Measurements from ENCODE around the gene SLC9A2. TPM values are rescaled to one million over a fixed set of nuclear protein-coding genes. Genes with fewer than 3 reads are reported as not detected.

SLC9A2 gene
- total and polyA plus RNA-seq, 2 of the 13 experiments (the other 11 are each of a cell fraction or from before 2014, with no cell fraction given), result 0.02 TPM; not detected in 1

DNA sequence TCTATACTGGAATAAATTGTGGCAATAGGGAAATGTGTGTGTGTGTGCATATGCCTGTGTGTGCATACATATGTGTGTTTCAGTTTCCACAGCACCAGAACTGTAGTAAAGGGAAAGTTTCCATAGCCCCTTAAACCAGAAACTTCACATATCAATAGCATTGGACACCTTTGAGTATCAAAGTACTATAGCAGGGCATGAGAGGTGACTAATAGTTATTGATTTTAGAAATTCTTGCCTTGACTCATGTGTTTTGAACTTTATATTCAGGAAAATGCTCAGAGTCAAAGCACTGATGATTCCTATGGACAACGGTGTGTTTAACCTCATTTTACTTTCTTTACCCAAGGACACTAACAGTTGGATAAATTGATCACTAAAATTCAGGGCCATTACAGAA lies 50.0 kb downstream of the SLC9A2 start:
- FAIRE-seq (no peak), ATAC-seq (peak; percentile 53; the same call in 2 of the 3 replicates), DNase-seq (ENCODE audit: low spot score) (no peak)
- TF ChIP-seq, protein P1, sequence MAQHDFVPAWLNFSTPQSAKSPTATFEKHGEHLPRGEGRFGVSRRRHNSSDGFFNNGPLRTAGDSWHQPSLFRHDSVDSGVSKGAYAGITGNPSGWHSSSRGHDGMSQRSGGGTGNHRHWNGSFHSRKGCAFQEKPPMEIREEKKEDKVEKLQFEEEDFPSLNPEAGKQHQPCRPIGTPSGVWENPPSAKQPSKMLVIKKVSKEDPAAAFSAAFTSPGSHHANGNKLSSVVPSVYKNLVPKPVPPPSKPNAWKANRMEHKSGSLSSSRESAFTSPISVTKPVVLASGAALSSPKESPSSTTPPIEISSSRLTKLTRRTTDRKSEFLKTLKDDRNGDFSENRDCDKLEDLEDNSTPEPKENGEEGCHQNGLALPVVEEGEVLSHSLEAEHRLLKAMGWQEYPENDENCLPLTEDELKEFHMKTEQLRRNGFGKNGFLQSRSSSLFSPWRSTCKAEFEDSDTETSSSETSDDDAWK (CRISPR knock-in tag; IDR thresholded peaks at IDR 0.05), result no peak
- TF ChIP-seq TBL1XR1 (IDR thresholded peaks at IDR 0.05; ENCODE audit: borderline replicate concordance, low read length, partially characterized antibody), result no peak
- ChIA-PET CTCF (ENCODE audit: low intra/inter-chr PET ratio, low total read pairs) (no interaction called here), POLR2A (no interaction called here)
- WGBS (ENCODE audit: low lambda C conversion rate), result 40% methylated on average over 1 of the region's 1 CpG
- H3K4me3 ChIP-seq (replicated peaks in 1 of 3; ENCODE audit: insufficient read depth in 1 of 3, low read depth in 2 of 3, low read length in 3 of 3), result no peak overlapping the region
- no peaks in the 10 kb centered on the region; a peak in 1 of 5 replicates for H3K27me3 ChIP-seq (ENCODE audit: control insufficient read depth in 1 of 2, insufficient read depth in 2 of 2, low read length in 2 of 2)
- H3K9me3 ChIP-seq (ENCODE audit: low read length), result no peaks in the 10 kb centered on the region
- intact Hi-C loops (cut with micrococcal nuclease; ENCODE audit: unreplicated experiment), result no loop called here
- no peaks in the 10 kb centered on the region for H4K20me1 ChIP-seq (ENCODE audit: insufficient read depth, low read length)
- H3K9ac ChIP-seq (ENCODE audit: insufficient read depth, low read depth, low read length), result no peak overlapping the region
- H3K4me2 ChIP-seq (ENCODE audit: low read depth, low read length), result no peak overlapping the region
- BruUV-seq (replicated peaks), result no TSS peak
- no peaks in the 10 kb centered on the region for H3K79me2 ChIP-seq (ENCODE audit: insufficient read depth, low read length)
- H3K27ac ChIP-seq (ENCODE audit: extremely low read length, insufficient read depth, low read length), result no peak overlapping the region
- H2AFZ ChIP-seq (ENCODE audit: low read length), result no peak overlapping the region
- H3K4me1 ChIP-seq (ENCODE audit: insufficient read depth, low read length), result no peaks in the 10 kb centered on the region
- in situ Hi-C loops (cut with HindIII; ENCODE audit: extremely low pct_ligation_motif_present, low pct_unique_long_range_greater_than_20kb), result no loop called here
- no peaks in the 10 kb centered on the region for H3K36me3 ChIP-seq (replicated peaks in 1 of 2; ENCODE audit: control insufficient read depth in 1 of 2, insufficient read depth in 2 of 2, low read length in 2 of 2)

DNA sequence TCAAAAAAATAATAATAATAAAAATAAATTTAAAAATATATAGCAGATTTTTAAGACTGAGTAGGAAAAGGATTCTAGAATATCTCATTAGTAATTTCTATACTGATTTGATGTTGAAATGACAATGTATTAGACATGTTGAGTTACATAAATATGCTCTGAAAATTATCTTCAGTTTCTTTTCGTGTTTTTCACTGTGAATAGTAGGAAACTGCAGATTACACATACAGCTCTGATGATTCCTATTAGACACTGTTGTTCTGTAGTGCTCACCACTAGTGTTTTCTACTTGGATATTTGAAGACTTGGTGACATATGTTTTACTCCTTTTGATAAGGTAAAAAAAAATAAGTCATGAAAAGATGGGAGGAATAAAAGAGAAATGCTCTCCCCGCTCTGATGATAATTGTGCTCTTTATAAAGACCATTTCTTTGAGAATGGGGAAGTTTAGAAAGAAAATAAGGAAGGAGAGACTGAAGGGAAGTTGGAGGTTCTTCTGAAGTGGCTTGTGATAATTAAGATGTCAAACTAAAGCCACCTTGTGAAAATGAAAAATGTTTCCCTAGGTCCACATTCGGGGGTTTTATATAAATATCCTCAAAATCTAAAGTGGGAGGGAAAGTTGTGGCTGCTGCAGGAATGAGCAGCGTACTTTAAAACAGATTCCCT lies 52.9 kb downstream of the SLC9A2 start:
- Histone ChIP-seq H3K9me3 (ENCODE audit: low read length) (no peaks in the 10 kb centered on the region), H3K4me3 (replicated peaks in 1 of 3; ENCODE audit: insufficient read depth in 1 of 3, low read depth in 2 of 3, low read length in 3 of 3) (no peak overlapping the region), H3K27ac (ENCODE audit: extremely low read length, insufficient read depth, low read length) (no peak overlapping the region), H4K20me1 (ENCODE audit: insufficient read depth, low read length) (no peaks in the 10 kb centered on the region), H3K36me3 (replicated peaks in 1 of 2; ENCODE audit: control insufficient read depth in 1 of 2, insufficient read depth in 2 of 2, low read length in 2 of 2) (no peaks in the 10 kb centered on the region), H3K9ac (ENCODE audit: insufficient read depth, low read depth, low read length) (no peak overlapping the region), H3K27me3 (ENCODE audit: control insufficient read depth in 1 of 2, insufficient read depth in 2 of 2, low read length in 2 of 2) (no peaks in the 10 kb centered on the region), H3K4me2 (ENCODE audit: low read depth, low read length) (no peak overlapping the region), H3K79me2 (ENCODE audit: insufficient read depth, low read length) (no peaks in the 10 kb centered on the region), H2AFZ (ENCODE audit: low read length) (no peak overlapping the region), H3K4me1 (ENCODE audit: insufficient read depth, low read length) (no peaks in the 10 kb centered on the region)
- no peak for ATAC-seq
- ChIA-PET CTCF (ENCODE audit: low intra/inter-chr PET ratio, low total read pairs) (no interaction called here), POLR2A (no interaction called here)
- no peak for DNase-seq (ENCODE audit: low spot score)
- intact Hi-C loops (cut with micrococcal nuclease; ENCODE audit: unreplicated experiment), result no loop called here
- no TSS peak for BruUV-seq (replicated peaks)
- in situ Hi-C loops (cut with HindIII; ENCODE audit: extremely low pct_ligation_motif_present, low pct_unique_long_range_greater_than_20kb), result no loop called here
- no peak for FAIRE-seq
- WGBS (ENCODE audit: low lambda C conversion rate), result 7% methylated on average over 4 of the region's 4 CpGs
- TF ChIP-seq HMG20A (CRISPR knock-in tag; IDR thresholded peaks at IDR 0.05; ENCODE audit: borderline replicate concordance), result no peak
- no peak for TF ChIP-seq ZBTB3 (CRISPR knock-in tag; IDR thresholded peaks at IDR 0.05; ENCODE audit: borderline replicate concordance, low read depth)
- TF ChIP-seq NFE2L1 (CRISPR knock-in tag; IDR thresholded peaks at IDR 0.05; ENCODE audit: borderline replicate concordance), result no peak
- no peak for TF ChIP-seq ZNF501 (CRISPR knock-in tag; IDR thresholded peaks at IDR 0.05)
- no peak for TF ChIP-seq ZNF558 (CRISPR knock-in tag; IDR thresholded peaks at IDR 0.05; ENCODE audit: borderline replicate concordance)
- TF ChIP-seq, protein P2, sequence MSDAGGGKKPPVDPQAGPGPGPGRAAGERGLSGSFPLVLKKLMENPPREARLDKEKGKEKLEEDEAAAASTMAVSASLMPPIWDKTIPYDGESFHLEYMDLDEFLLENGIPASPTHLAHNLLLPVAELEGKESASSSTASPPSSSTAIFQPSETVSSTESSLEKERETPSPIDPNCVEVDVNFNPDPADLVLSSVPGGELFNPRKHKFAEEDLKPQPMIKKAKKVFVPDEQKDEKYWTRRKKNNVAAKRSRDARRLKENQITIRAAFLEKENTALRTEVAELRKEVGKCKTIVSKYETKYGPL (CRISPR knock-in tag; IDR thresholded peaks at IDR 0.05), result no peak
- TF ChIP-seq ZNF232 (CRISPR knock-in tag; IDR thresholded peaks at IDR 0.05; ENCODE audit: borderline replicate concordance), result no peak
- TF ChIP-seq JARID2 (CRISPR knock-in tag; IDR thresholded peaks at IDR 0.05; ENCODE audit: insufficient replicate concordance), result no peak
- TF ChIP-seq CENPT (CRISPR knock-in tag; IDR thresholded peaks at IDR 0.05; ENCODE audit: low read depth), result no peak

Measured in HepG2 (cell line).